Sigmoid colon (tissue), 3 donors: ENCODE measurements around the gene MLIP.

Experiments
- POLR2A ChIP-seq, 2 donors: fragments of 450-650 bp; IDR thresholded peaks; one replicate each; pipeline ENCODE4 v1.6.1; 2016; ENCODE audit warnings: antibody characterized with exemption in 2 of 2, mild to moderate bottlenecking in 2 of 2, moderate library complexity in 2 of 2
- TF ChIP-seq, protein P1 (sequence below), 4 experiments: fragments of 450-650 bp in 3 of 4; fragments of 200-600 bp in 1 of 4; IDR thresholded peaks; one replicate each; pipeline ENCODE4 v1.5.1; 2016 to 2019; ENCODE audit warnings: antibody characterized with exemption in 4 of 4, mild to moderate bottlenecking in 3 of 4, moderate library complexity in 2 of 4

- TF ChIP-seq, protein P1, sequence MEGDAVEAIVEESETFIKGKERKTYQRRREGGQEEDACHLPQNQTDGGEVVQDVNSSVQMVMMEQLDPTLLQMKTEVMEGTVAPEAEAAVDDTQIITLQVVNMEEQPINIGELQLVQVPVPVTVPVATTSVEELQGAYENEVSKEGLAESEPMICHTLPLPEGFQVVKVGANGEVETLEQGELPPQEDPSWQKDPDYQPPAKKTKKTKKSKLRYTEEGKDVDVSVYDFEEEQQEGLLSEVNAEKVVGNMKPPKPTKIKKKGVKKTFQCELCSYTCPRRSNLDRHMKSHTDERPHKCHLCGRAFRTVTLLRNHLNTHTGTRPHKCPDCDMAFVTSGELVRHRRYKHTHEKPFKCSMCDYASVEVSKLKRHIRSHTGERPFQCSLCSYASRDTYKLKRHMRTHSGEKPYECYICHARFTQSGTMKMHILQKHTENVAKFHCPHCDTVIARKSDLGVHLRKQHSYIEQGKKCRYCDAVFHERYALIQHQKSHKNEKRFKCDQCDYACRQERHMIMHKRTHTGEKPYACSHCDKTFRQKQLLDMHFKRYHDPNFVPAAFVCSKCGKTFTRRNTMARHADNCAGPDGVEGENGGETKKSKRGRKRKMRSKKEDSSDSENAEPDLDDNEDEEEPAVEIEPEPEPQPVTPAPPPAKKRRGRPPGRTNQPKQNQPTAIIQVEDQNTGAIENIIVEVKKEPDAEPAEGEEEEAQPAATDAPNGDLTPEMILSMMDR (IDR thresholded peaks at IDR 0.05) = no peak
- TF ChIP-seq POLR2A (IDR thresholded peaks at IDR 0.05) = no peak
Measured at GRCh38 chr6:54185885-54186284, 74.6 kb downstream of the MLIP start.
